ENCODE measurements around the gene FAM180A.

FAM180A gene

DNA sequence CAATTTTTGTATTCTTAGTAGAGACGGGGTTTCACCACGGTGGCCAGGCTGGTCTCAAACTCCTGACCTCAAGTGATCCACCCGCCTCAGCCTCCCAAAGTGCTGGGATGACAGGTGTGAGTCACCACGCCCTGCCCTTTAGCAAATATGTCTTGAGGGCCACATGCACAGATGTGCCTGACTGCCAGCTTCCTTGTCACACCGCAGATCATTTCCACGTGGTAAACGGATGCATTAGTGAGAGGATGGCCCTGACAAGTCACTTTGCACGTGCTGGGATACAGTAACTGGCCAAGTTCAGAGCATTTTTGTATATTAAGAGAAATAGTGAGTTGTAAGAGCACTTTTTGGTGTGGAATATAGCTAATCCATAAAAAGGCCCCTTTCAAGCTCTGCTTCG lies 44.3 kb upstream of the FAM180A start:
- no peaks in the 10 kb centered on the region for H3K4me1 ChIP-seq (ENCODE audit: low read length)
- no peak overlapping the region for H3K4me2 ChIP-seq (ENCODE audit: low read length)
- H3K4me3 ChIP-seq (ENCODE audit: low read length): no peak overlapping the region
- no peak overlapping the region for H3K27ac ChIP-seq (ENCODE audit: low read length)
- TF ChIP-seq, protein P1, sequence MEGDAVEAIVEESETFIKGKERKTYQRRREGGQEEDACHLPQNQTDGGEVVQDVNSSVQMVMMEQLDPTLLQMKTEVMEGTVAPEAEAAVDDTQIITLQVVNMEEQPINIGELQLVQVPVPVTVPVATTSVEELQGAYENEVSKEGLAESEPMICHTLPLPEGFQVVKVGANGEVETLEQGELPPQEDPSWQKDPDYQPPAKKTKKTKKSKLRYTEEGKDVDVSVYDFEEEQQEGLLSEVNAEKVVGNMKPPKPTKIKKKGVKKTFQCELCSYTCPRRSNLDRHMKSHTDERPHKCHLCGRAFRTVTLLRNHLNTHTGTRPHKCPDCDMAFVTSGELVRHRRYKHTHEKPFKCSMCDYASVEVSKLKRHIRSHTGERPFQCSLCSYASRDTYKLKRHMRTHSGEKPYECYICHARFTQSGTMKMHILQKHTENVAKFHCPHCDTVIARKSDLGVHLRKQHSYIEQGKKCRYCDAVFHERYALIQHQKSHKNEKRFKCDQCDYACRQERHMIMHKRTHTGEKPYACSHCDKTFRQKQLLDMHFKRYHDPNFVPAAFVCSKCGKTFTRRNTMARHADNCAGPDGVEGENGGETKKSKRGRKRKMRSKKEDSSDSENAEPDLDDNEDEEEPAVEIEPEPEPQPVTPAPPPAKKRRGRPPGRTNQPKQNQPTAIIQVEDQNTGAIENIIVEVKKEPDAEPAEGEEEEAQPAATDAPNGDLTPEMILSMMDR (IDR thresholded peaks at IDR 0.05; ENCODE audit: low read depth, low read length): no peak
- no peak for TF ChIP-seq EZH2phosphoT487 (IDR thresholded peaks at IDR 0.05; ENCODE audit: low read depth)
- no peaks in the 10 kb centered on the region for H4K20me1 ChIP-seq (ENCODE audit: insufficient read depth, low read length)
- no peak overlapping the region for H3K9ac ChIP-seq (ENCODE audit: low read length)
- H2AFZ ChIP-seq (ENCODE audit: low read depth, low read length): no peak overlapping the region
- peaks cover 15% of the 10 kb centered on the region; the same call in 1 of the 2 replicates for H3K27me3 ChIP-seq (ENCODE audit: low read depth, low read length)
- no peaks in the 10 kb centered on the region for H3K79me2 ChIP-seq (ENCODE audit: low read length)
- no peaks in the 10 kb centered on the region for H3K9me3 ChIP-seq (ENCODE audit: insufficient read depth, low read length)
- no peaks in the 10 kb centered on the region for H3K36me3 ChIP-seq (replicated peaks; ENCODE audit: low read depth, low read length)

DNA sequence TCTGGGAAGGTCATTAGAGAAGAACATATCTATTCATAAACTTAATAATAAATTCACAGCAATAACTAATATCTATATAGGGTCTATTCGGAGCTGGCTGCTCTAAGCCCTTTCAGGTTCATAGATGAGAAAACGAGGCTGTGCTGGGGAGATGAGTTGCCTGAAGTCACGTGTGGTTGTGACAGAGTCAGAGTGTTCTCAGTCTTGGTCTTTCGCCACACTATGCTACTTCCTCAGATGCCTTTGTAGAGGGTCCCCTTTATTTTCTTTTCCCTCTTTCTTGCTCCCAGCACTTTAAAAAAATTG lies 43.7 kb upstream of the FAM180A start:
- H3K27ac ChIP-seq (ENCODE audit: low read length): no peak overlapping the region
- TF ChIP-seq, protein P1 (IDR thresholded peaks at IDR 0.05; ENCODE audit: low read depth, low read length): no peak
- no peak for TF ChIP-seq EZH2phosphoT487 (IDR thresholded peaks at IDR 0.05; ENCODE audit: low read depth)
- no peaks in the 10 kb centered on the region for H3K79me2 ChIP-seq (ENCODE audit: low read length)
- H3K36me3 ChIP-seq (replicated peaks; ENCODE audit: low read depth, low read length): no peaks in the 10 kb centered on the region
- no peaks in the 10 kb centered on the region for H3K9me3 ChIP-seq (ENCODE audit: insufficient read depth, low read length)
- H3K4me1 ChIP-seq (ENCODE audit: low read length): no peaks in the 10 kb centered on the region
- H3K4me3 ChIP-seq (ENCODE audit: low read length): no peak overlapping the region
- no peak overlapping the region for H3K4me2 ChIP-seq (ENCODE audit: low read length)
- H2AFZ ChIP-seq (ENCODE audit: low read depth, low read length): no peak overlapping the region
- no peaks in the 10 kb centered on the region for H4K20me1 ChIP-seq (ENCODE audit: insufficient read depth, low read length)
- H3K27me3 ChIP-seq (ENCODE audit: low read depth, low read length): peaks cover 15% of the 10 kb centered on the region; the same call in 1 of the 2 replicates
- H3K9ac ChIP-seq (ENCODE audit: low read length): no peak overlapping the region

DNA sequence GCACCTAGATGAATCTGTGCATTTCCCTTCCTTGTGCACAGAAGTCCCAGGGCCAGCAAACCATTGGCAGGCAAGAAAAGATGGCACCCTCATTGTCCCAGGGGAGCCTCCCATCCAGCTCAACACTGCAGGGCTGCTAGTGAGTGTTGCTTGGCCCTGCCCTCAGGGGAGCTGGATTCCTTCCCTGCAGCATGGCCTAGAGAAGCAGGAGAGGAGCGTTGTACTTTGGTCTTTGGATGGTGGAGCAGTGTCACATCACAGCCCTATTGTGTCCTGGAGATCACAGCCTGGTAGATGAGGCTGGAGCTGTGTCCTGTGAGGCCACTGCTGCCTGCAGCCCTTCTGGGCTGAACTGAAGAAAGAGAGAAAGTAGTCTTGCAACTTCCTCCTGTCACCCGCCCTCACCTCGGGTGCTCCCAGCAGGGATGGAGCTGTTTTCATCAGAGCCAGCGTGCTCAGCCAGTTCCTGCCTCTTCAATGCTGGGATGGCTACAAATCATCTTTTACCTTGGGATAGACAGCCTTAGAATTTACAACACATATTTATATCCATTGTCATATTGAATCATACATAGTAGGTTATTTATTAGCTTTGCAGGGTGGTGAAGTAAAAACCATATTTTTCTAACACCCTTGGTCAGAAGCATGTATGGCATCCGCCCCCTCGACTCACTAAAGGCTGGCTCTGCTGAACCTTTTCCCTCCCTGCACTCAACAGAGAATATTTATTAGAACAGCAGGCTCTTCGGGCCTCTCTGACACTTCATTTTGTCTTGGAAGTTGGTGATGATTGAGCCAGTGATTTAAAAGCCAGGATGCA lies 43.1 kb upstream of the FAM180A start:
- H3K36me3 ChIP-seq (replicated peaks; ENCODE audit: low read depth, low read length): no peaks in the 10 kb centered on the region
- no peak overlapping the region for H3K9ac ChIP-seq (ENCODE audit: low read length)
- no peaks in the 10 kb centered on the region for H3K4me1 ChIP-seq (ENCODE audit: low read length)
- no peak overlapping the region for H3K4me2 ChIP-seq (ENCODE audit: low read length)
- no peaks in the 10 kb centered on the region for H4K20me1 ChIP-seq (ENCODE audit: insufficient read depth, low read length)
- no peak for TF ChIP-seq EZH2phosphoT487 (IDR thresholded peaks at IDR 0.05; ENCODE audit: low read depth)
- TF ChIP-seq, protein P1 (IDR thresholded peaks at IDR 0.05; ENCODE audit: low read depth, low read length): no peak
- no peak overlapping the region for H2AFZ ChIP-seq (ENCODE audit: low read depth, low read length)
- H3K27ac ChIP-seq (ENCODE audit: low read length): no peak overlapping the region
- no peaks in the 10 kb centered on the region for H3K9me3 ChIP-seq (ENCODE audit: insufficient read depth, low read length)
- peaks cover 20% of the 10 kb centered on the region for H3K27me3 ChIP-seq (ENCODE audit: low read depth, low read length)
- H3K4me3 ChIP-seq (ENCODE audit: low read length): no peak overlapping the region
- no peaks in the 10 kb centered on the region for H3K79me2 ChIP-seq (ENCODE audit: low read length)

DNA sequence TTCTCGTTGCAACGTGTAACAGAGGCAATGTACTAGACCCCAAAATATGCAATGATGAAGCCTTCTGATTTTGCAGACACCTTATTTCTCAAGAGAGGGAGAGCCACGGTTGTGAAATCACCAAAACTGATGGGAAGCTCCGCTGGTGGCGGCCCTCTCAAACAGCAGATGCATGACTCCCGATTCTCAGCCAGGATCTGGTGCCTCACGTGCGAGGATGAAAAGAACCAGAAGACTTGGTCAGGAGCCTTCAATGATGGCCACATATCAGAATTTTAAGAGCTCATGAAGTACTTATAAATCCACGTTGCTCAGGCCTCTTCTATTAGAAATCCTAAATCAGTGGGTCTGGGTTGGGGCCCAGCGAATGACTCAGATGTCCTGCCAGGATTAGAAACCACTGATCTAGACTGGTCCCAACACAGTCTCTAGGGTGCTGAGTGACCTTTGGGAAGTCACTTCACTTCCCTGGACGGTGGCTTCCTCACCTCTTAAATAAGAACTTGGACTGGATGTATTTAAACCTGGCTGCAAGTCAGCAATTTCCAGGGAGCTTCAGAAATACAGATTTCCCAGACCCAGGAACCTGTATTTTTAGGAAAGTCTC lies 41.9 kb upstream of the FAM180A start:
- Histone ChIP-seq H3K27me3 (ENCODE audit: low read depth, low read length) (peaks cover 24% of the 10 kb centered on the region), H3K4me2 (ENCODE audit: low read length) (no peak overlapping the region), H3K9me3 (ENCODE audit: insufficient read depth, low read length) (no peaks in the 10 kb centered on the region), H4K20me1 (ENCODE audit: insufficient read depth, low read length) (no peaks in the 10 kb centered on the region), H3K4me3 (ENCODE audit: low read length) (no peak overlapping the region), H2AFZ (ENCODE audit: low read depth, low read length) (no peak overlapping the region), H3K79me2 (ENCODE audit: low read length) (no peaks in the 10 kb centered on the region), H3K36me3 (replicated peaks; ENCODE audit: low read depth, low read length) (no peaks in the 10 kb centered on the region), H3K4me1 (ENCODE audit: low read length) (no peaks in the 10 kb centered on the region), H3K27ac (ENCODE audit: low read length) (no peak overlapping the region), H3K9ac (ENCODE audit: low read length) (no peak overlapping the region)
- TF ChIP-seq, protein P1 (IDR thresholded peaks at IDR 0.05; ENCODE audit: low read depth, low read length): no peak
- TF ChIP-seq EZH2phosphoT487 (IDR thresholded peaks at IDR 0.05; ENCODE audit: low read depth): no peak

All from OCI-LY3 (cell line).